Osteocyte (in vitro differentiated cells): Measurements from ENCODE around the gene PHACTR3. TPM values are rescaled to one million over a fixed set of nuclear protein-coding genes. Genes with fewer than 3 reads are reported as not detected.

Experiments used
- DNase-seq: peaks from one replicate; pipeline ENCODE4 v3.0.0; 2021; ENCODE audit warnings: mixed read lengths; ENCODE audit not compliant: unreplicated experiment; ENCODE audit errors: extremely low spot score
- H3K27ac Mint-ChIP-seq: one replicate; pipeline ENCODE4 v1.8.0; 2021; ENCODE audit warnings: mild to moderate bottlenecking, mixed read lengths; ENCODE audit not compliant: unreplicated experiment
- H3K27me3 Mint-ChIP-seq: one replicate; pipeline ENCODE4 v1.8.0; 2021; ENCODE audit warnings: mixed read lengths; ENCODE audit not compliant: unreplicated experiment
- H3K36me3 Mint-ChIP-seq: one replicate; pipeline ENCODE4 v1.8.0; 2021; ENCODE audit warnings: mixed read lengths; ENCODE audit not compliant: unreplicated experiment
- H3K4me1 Mint-ChIP-seq: one replicate; pipeline ENCODE4 v1.8.0; 2021; ENCODE audit warnings: mixed read lengths; ENCODE audit not compliant: unreplicated experiment
- H3K4me3 Mint-ChIP-seq: one replicate; pipeline ENCODE4 v1.8.0; 2021; ENCODE audit warnings: mild to moderate bottlenecking, moderate library complexity, mixed read lengths; ENCODE audit not compliant: unreplicated experiment
- H3K9me3 Mint-ChIP-seq: one replicate; pipeline ENCODE4 v1.8.0; 2021; ENCODE audit warnings: mixed read lengths; ENCODE audit not compliant: unreplicated experiment
- CTCF ChIP-seq: fragments of 200-600 bp; sonication (generic); IDR thresholded peaks from 2 replicates; pipeline ENCODE4 v1.5.0; 2021; ENCODE audit warnings: antibody characterized with exemption, mild to moderate bottlenecking, moderate library complexity
- total RNA-seq: library from RNA; stranded (reverse); gene quantifications from 2 replicates; pipeline ENCODE4 v1.2.1, GENCODE V29; 2021

The PHACTR3 gene
- total RNA-seq, 1 donor from 2014 or later = not detected

- Mint-ChIP-seq H3K4me3 (no peak overlapping the region), H3K9me3 (no peaks in the 10 kb centered on the region), H3K4me1 (no peaks in the 10 kb centered on the region), H3K27me3 (peaks cover 5% of the 10 kb centered on the region), H3K27ac (no peak overlapping the region), H3K36me3 (no peaks in the 10 kb centered on the region)
- no peak for DNase-seq
- no peak for TF ChIP-seq CTCF
Observed at GRCh38 chr20:59596690-59597089, 7.7 kb upstream of the PHACTR3 start.

GRCh38 chr20:59597240-59597639 is 7.1 kb upstream of the PHACTR3 start:
- DNase-seq = no peak
- H3K27me3 Mint-ChIP-seq = peaks cover 5% of the 10 kb centered on the region
- no peak overlapping the region for H3K27ac Mint-ChIP-seq
- TF ChIP-seq CTCF = no peak
- no peaks in the 10 kb centered on the region for H3K9me3 Mint-ChIP-seq
- H3K36me3 Mint-ChIP-seq = no peaks in the 10 kb centered on the region
- H3K4me1 Mint-ChIP-seq = no peaks in the 10 kb centered on the region
- no peak overlapping the region for H3K4me3 Mint-ChIP-seq

GRCh38 chr20:59598625-59599310 is 5.6 kb upstream of the PHACTR3 start:
- DNase-seq = no peak
- no peaks in the 10 kb centered on the region for H3K36me3 Mint-ChIP-seq
- no peak overlapping the region for H3K4me3 Mint-ChIP-seq

GRCh38 chr20:59599941-59600340 is 4.4 kb upstream of the PHACTR3 start:
- DNase-seq = no peak
- H3K4me3 Mint-ChIP-seq = no peak overlapping the region
- H3K36me3 Mint-ChIP-seq = no peaks in the 10 kb centered on the region
- H3K4me1 Mint-ChIP-seq = no peaks in the 10 kb centered on the region
- H3K27ac Mint-ChIP-seq = no peak overlapping the region
- no peaks in the 10 kb centered on the region for H3K9me3 Mint-ChIP-seq
- TF ChIP-seq CTCF = no peak
- peaks cover 2% of the 10 kb centered on the region for H3K27me3 Mint-ChIP-seq

More at GRCh38 chr20:59598625-59599310, 5.6 kb upstream of the PHACTR3 start:
- Mint-ChIP-seq H3K9me3 (no peaks in the 10 kb centered on the region), H3K27ac (no peak overlapping the region), H3K4me1 (no peaks in the 10 kb centered on the region), H3K27me3 (peaks cover 7% of the 10 kb centered on the region)
- TF ChIP-seq CTCF = peak; percentile 55

GRCh38 chr20:59600472-59600871 is 3.9 kb upstream of the PHACTR3 start:
- H3K9me3 Mint-ChIP-seq = no peaks in the 10 kb centered on the region
- DNase-seq = no peak
- H3K27me3 Mint-ChIP-seq = peaks cover 2% of the 10 kb centered on the region
- no peak overlapping the region for H3K4me3 Mint-ChIP-seq
- H3K4me1 Mint-ChIP-seq = no peaks in the 10 kb centered on the region
- no peak overlapping the region for H3K27ac Mint-ChIP-seq
- no peak for TF ChIP-seq CTCF
- no peaks in the 10 kb centered on the region for H3K36me3 Mint-ChIP-seq
